HUES6 (cell line): ENCODE measurements around the gene RHBDD2.
"Not testable (repeated sequence)": the region's sequence is repeated elsewhere in the genome, so short reads cannot be mapped to it uniquely, and the experiment has no call there.

Experiments
- H3K27ac ChIP-seq: 2 replicates; pipeline ENCODE4 v1.7.0; 2013; ENCODE audit warnings: low read depth, mild to moderate bottlenecking, low read length, inconsistent platforms
- H3K27me3 ChIP-seq: 2 replicates; pipeline ENCODE4 v1.6.1; 2013; ENCODE audit warnings: low read length; ENCODE audit not compliant: control insufficient read depth, insufficient read depth
- H3K36me3 ChIP-seq: 2 replicates; pipeline ENCODE4 v1.6.1; 2013; ENCODE audit warnings: low read length; ENCODE audit not compliant: control insufficient read depth, insufficient read depth
- H3K4me1 ChIP-seq: 2 replicates; pipeline ENCODE4 v1.6.1; 2013; ENCODE audit warnings: low read length; ENCODE audit not compliant: control insufficient read depth, insufficient read depth
- H3K4me3 ChIP-seq: 2 replicates; pipeline ENCODE4 v1.5.1; 2013; ENCODE audit warnings: low read depth, low read length
- H3K9ac ChIP-seq: one replicate; pipeline ENCODE4 v1.6.1; 2013; ENCODE audit warnings: mild to moderate bottlenecking, low read length
- H3K9me3 ChIP-seq: 2 replicates; pipeline ENCODE4 v1.6.1; 2013; ENCODE audit warnings: low read depth, low read length; ENCODE audit not compliant: control insufficient read depth, insufficient read depth

RHBDD2 gene

DNA sequence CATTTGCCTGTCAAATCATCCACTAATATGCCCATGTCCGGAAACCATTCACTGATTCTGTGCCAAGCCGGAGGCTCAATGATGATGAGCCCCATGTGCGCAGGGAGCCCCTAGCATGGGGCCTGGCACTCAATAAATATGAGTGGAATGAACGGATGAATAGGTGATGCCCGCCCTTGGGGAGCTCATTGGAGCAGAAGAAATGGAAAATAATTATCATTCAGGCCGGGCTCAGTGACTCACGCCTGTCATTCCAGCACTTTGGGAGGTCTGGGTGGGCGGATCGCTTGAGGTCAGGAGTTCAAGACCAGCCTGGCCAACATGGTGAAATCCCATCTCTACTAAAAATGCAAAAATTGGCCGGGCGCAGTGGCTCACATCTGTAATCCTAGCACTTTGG is 11.0 kb downstream of the RHBDD2 start:
- no peaks in the 10 kb centered on the region for H3K4me1 ChIP-seq
- peaks cover 43% of the 10 kb centered on the region for H3K36me3 ChIP-seq
- H3K9ac ChIP-seq = no peak overlapping the region
- no peak overlapping the region for H3K4me3 ChIP-seq
- no peaks in the 10 kb centered on the region for H3K9me3 ChIP-seq
- no peaks in the 10 kb centered on the region for H3K27me3 ChIP-seq
- H3K27ac ChIP-seq = no peak overlapping the region

DNA sequence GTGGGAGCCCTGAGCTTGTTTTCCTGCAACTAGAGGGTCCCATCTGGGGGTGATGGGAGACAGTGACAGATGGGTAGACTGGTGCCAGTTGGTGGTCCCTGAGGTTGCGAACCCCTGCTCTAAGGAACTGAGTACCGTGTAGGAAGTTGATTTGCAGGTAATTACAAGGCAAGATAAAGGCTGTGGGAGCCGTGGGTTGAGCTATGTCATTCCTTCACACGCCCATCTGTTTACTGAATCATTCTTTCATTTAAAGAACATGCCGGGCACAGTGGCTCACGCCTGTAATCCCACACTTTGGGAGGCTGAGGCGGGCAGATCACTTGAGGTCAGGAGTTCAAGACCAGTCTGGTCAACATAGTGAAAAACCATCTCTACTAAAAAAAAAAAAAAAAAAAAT is 12.4 kb downstream of the RHBDD2 start:
- H3K36me3 ChIP-seq = peaks cover 29% of the 10 kb centered on the region
- not testable (repeated sequence) for H3K4me3 ChIP-seq, H3K4me1 ChIP-seq, H3K9me3 ChIP-seq, H3K9ac ChIP-seq, H3K27me3 ChIP-seq, H3K27ac ChIP-seq

DNA sequence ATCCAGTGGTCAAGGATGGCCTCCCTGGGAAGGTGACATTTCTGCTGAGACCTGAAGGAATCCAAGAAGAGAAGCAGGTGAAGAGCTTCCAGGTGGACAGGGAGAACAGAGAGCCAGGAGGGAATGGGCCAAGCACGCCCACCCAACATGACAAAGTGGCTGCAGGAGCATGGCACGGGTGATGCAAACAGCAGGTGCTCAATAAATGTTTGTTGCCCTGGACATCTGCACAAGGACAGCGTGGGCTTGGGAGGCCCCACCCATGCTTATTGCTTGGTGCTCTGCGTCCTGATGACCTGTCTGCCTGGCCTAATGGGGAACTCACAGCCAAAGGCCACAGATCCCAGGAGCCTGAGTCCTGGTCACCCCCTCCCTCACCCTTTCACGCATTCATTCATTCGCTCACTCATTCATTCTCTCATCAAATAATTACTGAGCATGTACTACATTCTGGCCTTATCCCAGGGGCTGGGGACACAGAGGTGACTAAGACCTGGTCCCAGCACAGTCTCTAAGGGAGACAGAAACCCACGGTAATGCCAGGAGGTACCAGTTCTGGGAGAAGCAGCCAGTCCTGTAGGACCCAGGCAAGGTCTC is 13.1 kb downstream of the RHBDD2 start:
- H3K36me3 ChIP-seq = peaks cover 23% of the 10 kb centered on the region
- no peaks in the 10 kb centered on the region for H3K27me3 ChIP-seq
- H3K9ac ChIP-seq = no peak overlapping the region
- no peak overlapping the region for H3K27ac ChIP-seq
- no peak overlapping the region for H3K4me3 ChIP-seq
- H3K9me3 ChIP-seq = no peaks in the 10 kb centered on the region
- H3K4me1 ChIP-seq = no peaks in the 10 kb centered on the region; the same call in 1 of the 2 replicates

DNA sequence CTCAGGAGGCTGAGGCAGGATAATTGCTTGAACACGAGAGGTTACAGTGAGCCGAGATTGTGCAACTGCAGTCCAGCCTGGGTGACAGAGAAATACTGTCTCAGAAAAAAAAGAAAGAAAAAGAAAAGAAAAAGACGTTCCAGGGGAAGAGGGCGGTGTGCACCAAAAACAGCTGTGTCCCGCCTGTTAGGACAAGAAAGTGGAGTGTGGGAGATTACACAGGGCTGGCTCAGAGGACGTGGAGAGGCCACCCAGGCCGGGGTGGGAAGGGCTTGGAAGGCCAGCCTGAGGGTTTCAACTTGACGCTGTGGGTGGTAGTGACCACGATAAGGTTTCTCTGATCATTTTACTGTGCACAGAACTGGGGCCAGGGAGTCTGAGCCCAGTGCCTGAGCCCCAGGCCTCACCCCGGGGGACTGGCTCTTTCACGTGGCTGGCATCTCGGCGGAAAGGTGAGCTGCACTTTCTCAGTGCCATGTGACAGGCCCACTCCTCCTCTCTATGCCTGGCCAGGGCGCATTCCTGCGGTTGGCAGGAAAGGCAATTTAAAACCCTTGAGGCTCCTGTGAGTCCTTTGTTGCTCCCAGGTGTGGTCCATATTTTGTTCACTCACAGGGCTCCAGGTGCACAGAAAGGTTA is 13.9 kb downstream of the RHBDD2 start:
- Histone ChIP-seq H3K4me1 (no peaks in the 10 kb centered on the region; the same call in 1 of the 2 replicates), H3K9me3 (no peaks in the 10 kb centered on the region), H3K27ac (no peak overlapping the region), H3K36me3 (peaks cover 18% of the 10 kb centered on the region), H3K27me3 (no peaks in the 10 kb centered on the region), H3K4me3 (no peak overlapping the region), H3K9ac (no peak overlapping the region)

DNA sequence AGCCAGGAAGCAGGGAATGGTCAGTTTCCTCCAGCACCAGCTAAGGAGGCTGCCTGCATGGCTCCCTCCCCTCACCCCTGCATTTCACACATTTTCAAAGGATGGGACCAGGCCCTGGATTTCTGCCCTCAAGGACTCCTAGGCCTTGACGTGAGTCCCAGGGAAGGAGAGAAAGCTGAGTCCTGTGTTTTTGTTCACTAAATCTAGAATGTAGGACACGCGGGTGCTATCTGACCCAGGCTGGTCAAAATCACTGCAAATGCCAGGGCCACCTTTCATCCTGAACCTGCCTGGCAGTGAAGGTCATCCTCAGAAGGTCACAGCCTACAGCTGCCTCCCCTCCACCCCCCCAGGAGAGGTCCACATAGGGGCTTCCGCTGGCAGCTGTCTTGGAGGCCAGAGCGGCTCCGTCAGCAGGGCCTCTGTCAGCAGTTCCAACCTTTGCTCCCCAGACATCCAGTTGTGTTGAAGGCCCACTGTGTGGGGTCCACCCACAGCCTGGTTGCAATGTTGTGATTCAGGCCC is 18.0 kb downstream of the RHBDD2 start:
- Histone ChIP-seq H3K27me3 (no peaks in the 10 kb centered on the region), H3K9ac (no peak overlapping the region), H3K9me3 (no peaks in the 10 kb centered on the region), H3K27ac (no peak overlapping the region), H3K36me3 (no peaks in the 10 kb centered on the region), H3K4me1 (peaks cover 2% of the 10 kb centered on the region), H3K4me3 (no peak overlapping the region)

DNA sequence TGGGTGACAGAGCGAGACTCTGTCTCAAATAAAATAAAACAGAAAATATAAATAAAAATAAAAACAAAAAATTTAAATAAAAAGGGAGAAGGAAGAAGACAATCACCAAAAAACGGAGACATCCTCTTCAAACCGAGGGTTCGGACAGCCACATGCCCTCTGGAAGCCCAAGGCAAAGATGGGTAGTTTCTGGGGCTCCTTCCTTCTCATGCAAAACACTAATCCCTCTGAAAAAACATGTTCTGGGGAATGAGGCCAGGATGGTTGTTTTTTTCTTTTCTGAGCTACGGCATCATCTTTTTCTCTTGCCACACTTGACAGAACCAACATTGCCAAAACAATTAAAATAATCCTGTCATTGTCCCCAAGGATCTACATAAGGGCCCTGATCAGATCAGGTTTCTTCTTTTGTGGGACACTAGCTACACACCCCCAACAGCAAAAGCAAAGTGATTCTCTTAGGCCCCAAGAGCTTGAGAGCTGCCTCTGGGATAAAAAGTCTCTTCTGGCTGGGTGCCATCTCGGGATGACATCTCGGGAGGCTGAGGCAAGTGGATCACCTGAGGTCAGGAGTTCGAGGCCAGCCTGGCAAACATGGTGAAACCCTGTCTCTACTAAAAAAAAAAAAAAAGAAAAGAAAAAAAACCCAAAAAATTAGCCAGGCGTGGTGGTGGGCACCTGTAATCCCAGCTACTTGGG is 21.9 kb downstream of the RHBDD2 start:
- no peak overlapping the region for H3K27ac ChIP-seq
- H3K9me3 ChIP-seq = no peaks in the 10 kb centered on the region
- no peak overlapping the region for H3K9ac ChIP-seq
- H3K4me1 ChIP-seq = peaks cover 4% of the 10 kb centered on the region
- H3K4me3 ChIP-seq = no peak overlapping the region
- H3K27me3 ChIP-seq = no peaks in the 10 kb centered on the region
- H3K36me3 ChIP-seq = no peaks in the 10 kb centered on the region

DNA sequence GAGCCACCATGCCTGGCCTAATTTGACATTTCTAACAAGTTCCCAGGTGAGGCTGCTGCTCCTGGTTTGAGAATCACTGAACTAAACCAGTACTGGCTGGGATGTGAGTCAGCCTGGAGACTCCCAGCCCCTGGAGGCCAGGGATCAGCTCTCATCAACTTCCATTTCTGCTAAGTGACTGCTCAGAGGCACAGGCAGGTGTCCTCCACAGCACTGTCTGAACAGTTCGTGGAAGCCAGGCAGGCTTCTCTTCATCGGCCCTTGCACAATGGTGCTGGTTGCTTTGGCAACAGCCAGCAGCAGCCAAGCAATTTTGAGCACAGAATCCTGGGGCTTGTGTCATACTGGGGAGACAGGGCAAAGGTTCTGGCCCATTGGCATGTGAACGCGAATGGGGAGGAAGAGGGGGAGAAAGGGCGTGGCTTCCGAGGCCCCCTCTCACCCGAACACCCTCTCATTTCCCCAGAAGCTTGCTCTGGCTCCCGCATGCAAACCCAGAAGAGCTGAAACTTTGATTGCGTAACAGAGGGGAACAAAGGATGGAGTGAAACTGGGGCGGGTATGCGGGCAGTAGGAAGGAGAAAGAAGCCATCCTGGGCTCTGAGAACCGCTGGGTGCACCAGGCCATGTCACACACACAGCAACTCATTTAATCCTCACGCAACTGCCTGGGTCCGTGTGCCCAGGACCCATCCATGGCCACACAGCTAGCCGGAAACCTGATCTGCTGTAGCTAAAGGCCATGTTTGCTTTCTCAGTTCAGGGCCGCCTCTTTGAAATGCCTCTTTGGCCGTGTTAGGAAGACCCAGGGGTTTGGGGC is 27.2 kb downstream of the RHBDD2 start:
- H3K9me3 ChIP-seq = no peaks in the 10 kb centered on the region
- no peak overlapping the region for H3K27ac ChIP-seq
- peak overlapping the region; percentile 31 for H3K9ac ChIP-seq

DNA sequence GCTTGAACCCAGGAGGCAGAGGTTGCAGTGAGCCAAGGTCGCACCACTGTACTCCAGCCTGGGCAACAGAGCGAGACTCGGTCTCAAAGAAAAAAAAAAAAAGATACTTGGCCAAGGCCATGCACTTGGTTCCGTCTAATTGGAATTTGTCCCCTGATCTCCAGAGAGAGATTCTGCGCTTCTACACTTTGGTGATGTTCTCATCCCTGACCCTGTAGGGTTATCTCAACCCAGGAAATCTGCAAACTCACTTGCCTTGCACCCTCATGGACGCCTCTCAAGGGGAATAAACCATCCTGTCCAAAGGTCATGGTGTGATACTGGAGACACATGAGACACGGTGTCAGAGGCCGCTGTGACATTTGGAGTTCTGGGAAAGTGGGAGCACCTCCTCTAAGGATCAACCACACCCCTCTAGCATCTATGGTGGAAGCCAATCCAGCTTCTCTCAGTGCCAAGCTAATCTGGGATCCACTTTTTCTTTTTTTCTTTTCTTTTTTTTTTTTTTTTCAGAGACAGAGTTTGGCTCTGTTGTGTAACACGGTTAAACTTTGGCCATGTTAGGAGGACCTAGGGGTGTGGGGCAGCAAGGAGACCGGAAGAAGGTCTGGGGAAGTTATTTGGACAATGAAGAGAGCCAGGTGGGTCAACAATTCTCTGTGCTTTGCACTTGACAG is 28.3 kb downstream of the RHBDD2 start:
- Histone ChIP-seq H3K9me3 (no peaks in the 10 kb centered on the region), H3K9ac (no peak overlapping the region), H3K27me3 (no peaks in the 10 kb centered on the region), H3K36me3 (no peaks in the 10 kb centered on the region), H3K27ac (no peak overlapping the region), H3K4me3 (no peak overlapping the region), H3K4me1 (peaks cover 8% of the 10 kb centered on the region)

More for the DNA sequence above, 27.2 kb downstream of the RHBDD2 start:
- H3K27me3 ChIP-seq = no peaks in the 10 kb centered on the region
- H3K4me3 ChIP-seq = no peak overlapping the region
- H3K4me1 ChIP-seq = peaks cover 8% of the 10 kb centered on the region
- no peaks in the 10 kb centered on the region for H3K36me3 ChIP-seq

DNA sequence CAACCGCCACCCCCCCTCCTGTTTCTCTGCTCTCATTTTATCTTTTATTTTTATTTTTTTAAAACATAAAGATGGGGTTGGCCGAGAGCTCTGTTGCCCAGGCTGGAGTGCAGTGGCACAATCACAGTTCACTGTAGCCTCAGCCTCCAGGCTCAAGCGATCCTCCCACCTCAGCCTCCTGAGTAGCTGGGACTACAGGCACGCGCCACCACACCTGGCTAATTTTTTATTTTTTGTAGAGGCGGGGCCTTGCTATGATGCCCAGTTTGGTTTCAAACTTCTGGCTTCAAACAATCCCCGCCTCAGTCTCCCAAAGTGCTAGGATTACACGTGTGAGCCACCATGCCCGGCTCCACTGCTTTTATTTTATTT is 28.8 kb downstream of the RHBDD2 start:
- not testable (repeated sequence) for H3K4me1 ChIP-seq, H3K36me3 ChIP-seq, H3K4me3 ChIP-seq, H3K27ac ChIP-seq, H3K9me3 ChIP-seq, H3K27me3 ChIP-seq, H3K9ac ChIP-seq

DNA sequence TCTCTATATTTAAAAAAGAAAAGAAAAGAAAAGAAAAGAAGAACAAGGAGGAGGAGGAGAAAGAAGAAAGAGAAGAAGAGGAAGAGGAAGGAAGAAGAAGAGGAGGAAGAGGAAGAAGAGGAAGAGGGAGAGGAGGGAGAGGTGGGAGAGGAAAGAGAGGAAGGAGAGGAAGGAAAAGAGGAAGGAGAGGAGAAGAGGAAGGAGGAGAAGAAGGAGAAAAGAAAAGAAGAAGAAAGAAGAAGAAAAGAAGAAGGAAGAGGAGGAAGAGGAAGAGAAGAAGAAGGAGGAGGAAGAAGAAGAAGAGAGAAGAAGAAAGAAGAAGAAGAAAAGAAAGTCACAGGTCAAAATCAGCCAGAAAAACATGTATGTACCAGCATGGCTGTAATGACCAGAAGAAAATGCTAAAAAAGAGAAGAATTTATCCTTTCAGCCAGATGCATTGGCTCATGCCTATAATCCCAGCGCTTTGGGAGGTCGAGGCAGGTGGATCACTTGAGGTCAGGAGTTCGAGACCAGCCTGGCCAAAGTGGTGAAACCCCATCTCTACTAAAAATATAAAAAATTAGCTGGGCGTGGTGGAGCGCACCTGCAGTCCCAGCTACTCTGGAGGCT is 30.8 kb downstream of the RHBDD2 start:
- Histone ChIP-seq H3K27me3 (no peaks in the 10 kb centered on the region), H3K9me3 (no peaks in the 10 kb centered on the region)

More for the DNA sequence above, 30.8 kb downstream of the RHBDD2 start:
- no peak overlapping the region for H3K9ac ChIP-seq
- H3K27ac ChIP-seq = no peak overlapping the region
- no peaks in the 10 kb centered on the region for H3K36me3 ChIP-seq
- H3K4me3 ChIP-seq = no peak overlapping the region
- H3K4me1 ChIP-seq = peaks cover 11% of the 10 kb centered on the region
